ENCODE data around the gene MYO9B. TPM values are rescaled to one million over a fixed set of nuclear protein-coding genes. Genes with fewer than 3 reads are reported as not detected.

The MYO9B gene
- 40.6 and 51.3 TPM in 2 replicates for total RNA-seq

GRCh38 chr19:17075035-17075863 is at the start of gene MYO9B, which contains the start of gene HAUS8:
TSS of gene MYO9B (plus strand) at chr19:17075777. CDS start at chr19:17101718, 25,941 bp downstream.
TSS of gene HAUS8 (minus strand) at chr19:17075452. CDS start at chr19:17075422, 30 bp downstream.

GRCh38 chr19:17026706-17027534 is 48.7 kb upstream of the MYO9B start, which contains the start of gene CPAMD8:
TSS of gene CPAMD8 (minus strand) at chr19:17026810. CDS start at chr19:17026642, 168 bp downstream.

GRCh38 chr19:17215127-17215971 is 139.8 kb downstream of the MYO9B start, which contains the start of gene USE1:
TSS of gene USE1 (plus strand) at chr19:17215357. CDS start at chr19:17215406, 49 bp downstream.

GRCh38 chr19:17226002-17226933 is 150.7 kb downstream of the MYO9B start, which contains the start of gene OCEL1:
TSS of gene OCEL1 (plus strand) at chr19:17226226. CDS start at chr19:17226248, 22 bp downstream.

GRCh38 chr19:17245535-17245984 is 170.0 kb downstream of the MYO9B start, which contains the start of gene NR2F6:
TSS of gene NR2F6 (minus strand) at chr19:17245919. CDS start at chr19:17245220, 699 bp downstream.

Other genes with a start within 250 kb of the MYO9B start
- 16.8 and 27.2 TPM in 2 replicates for gene SIN3B, start 246.4 kb upstream of the MYO9B start, total RNA-seq
- 2.7 TPM in 1 of 2 replicates, not detected in the other for gene F2RL3, start 186.8 kb upstream of the MYO9B start, total RNA-seq
- gene CPAMD8, start 49.0 kb upstream of the MYO9B start, total RNA-seq, result 0.88 and 0.91 TPM in 2 replicates
- 7.3 and 13.4 TPM in 2 replicates for gene HAUS8, start 325 bp upstream of the MYO9B start, total RNA-seq
- gene USE1, start 139.6 kb downstream of the MYO9B start, total RNA-seq, result 28.7 and 43.4 TPM in 2 replicates
- 20.2 and 28.4 TPM in 2 replicates for gene OCEL1, start 150.4 kb downstream of the MYO9B start, total RNA-seq
- gene NR2F6, start 170.1 kb downstream of the MYO9B start, total RNA-seq, result 76.9 and 86.4 TPM in 2 replicates
- 0.26 TPM in 1 of 2 replicates, not detected in the other for gene USHBP1, start 189.0 kb downstream of the MYO9B start, total RNA-seq
- gene BABAM1, start 191.7 kb downstream of the MYO9B start, total RNA-seq, result 70.1 and 93.5 TPM in 2 replicates
- gene ANKLE1, start 206.1 kb downstream of the MYO9B start, total RNA-seq, result 0.39 and 0.96 TPM in 2 replicates
- gene ABHD8, start 227.6 kb downstream of the MYO9B start, total RNA-seq, result 16.2 and 40.7 TPM in 2 replicates
- gene MRPL34, start 230.1 kb downstream of the MYO9B start, total RNA-seq, result 48.2 and 57.6 TPM in 2 replicates
- gene DDA1, start 233.8 kb downstream of the MYO9B start, total RNA-seq, result 18.8 and 22.9 TPM in 2 replicates

Measured in epithelial cell of alveolus of lung (primary cell).